IMR-90 (cell line): Measurements from ENCODE around the gene HRH3. TPM values are rescaled to one million over a fixed set of nuclear protein-coding genes. Genes with fewer than 3 reads are reported as not detected.

ENCODE experiments used
- ATAC-seq: fragments of 200-7000 bp; cut with Tn5 transposase; 2 replicates; pipeline ENCODE4 v1.9.1; 2020; ENCODE audit warnings: low read depth, mild to moderate bottlenecking, moderate library complexity
- BruUV-seq: library from RNA; stranded (reverse); fragments of 400-500 nt; replicated peaks from 2 replicates; lab custom pipeline; 2021; lab: Mats Ljungman, UMichigan
- CTCF ChIA-PET: fragments of 300-600 bp; formaldehyde crosslinking; extraction: SDS; loops from one replicate; lab custom pipeline; 2021; ENCODE audit warnings: antibody characterized with exemption; lab: Yijun Ruan, JAX
- POLR2A ChIA-PET: fragments of 300-600 bp; sonication (Branson Sonifier 250); formaldehyde crosslinking; loops from one replicate; lab custom pipeline; 2022; ENCODE audit warnings: antibody characterized with exemption; ENCODE audit not compliant: unreplicated experiment; lab: Charles Lee
- DNase-seq: peaks from one replicate; pipeline ENCODE4 v3.0.0; 2013
- H2AFZ ChIP-seq: replicated peaks from 2 replicates; pipeline ENCODE3; 2013; ENCODE audit warnings: low read length, mild to moderate bottlenecking; ENCODE audit not compliant: poor library complexity
- H2AK5ac ChIP-seq: 2 replicates; pipeline ENCODE4 v1.6.1; 2013; ENCODE audit warnings: low read depth, low read length, inconsistent platforms
- H2AK9ac ChIP-seq: replicated peaks from 2 replicates; pipeline ENCODE3; 2013; ENCODE audit warnings: mild to moderate bottlenecking, low read depth, low read length, moderate library complexity; ENCODE audit not compliant: poor library complexity
- H2BK120ac ChIP-seq: 2 replicates; pipeline ENCODE4 v1.6.1; 2013; ENCODE audit warnings: low read depth, low read length, inconsistent platforms
- H2BK15ac ChIP-seq: 3 replicates; pipeline ENCODE4 v1.6.1; 2013; ENCODE audit warnings: low read depth, low read length, inconsistent platforms
- H2BK20ac ChIP-seq: 2 replicates; pipeline ENCODE4 v1.6.1; 2013; ENCODE audit warnings: low read depth, mild to moderate bottlenecking, inconsistent platforms, low read length, moderate library complexity
- H2BK5ac ChIP-seq: 2 replicates; pipeline ENCODE4 v1.6.1; 2013; ENCODE audit warnings: mild to moderate bottlenecking, low read depth, low read length, inconsistent platforms; ENCODE audit not compliant: poor library complexity, severe bottlenecking
- H3K14ac ChIP-seq: replicated peaks from 2 replicates; pipeline ENCODE4 v1.6.1; 2013; ENCODE audit warnings: low read depth, low read length, inconsistent platforms
- H3K18ac ChIP-seq: 2 replicates; pipeline ENCODE4 v1.6.1; 2013; ENCODE audit warnings: low read depth, low read length, control low read depth
- H3K23ac ChIP-seq: 2 replicates; pipeline ENCODE4 v1.6.1; 2013; ENCODE audit warnings: low read depth, low read length, inconsistent platforms
- H3K27ac ChIP-seq: 2 replicates; pipeline ENCODE4 v1.5.1; 2013; ENCODE audit warnings: mild to moderate bottlenecking, control low read depth, low read length; ENCODE audit not compliant: insufficient read depth
- H3K27me3 ChIP-seq: 2 replicates; pipeline ENCODE4 v1.6.1; 2013; ENCODE audit warnings: low read length; ENCODE audit not compliant: control insufficient read depth, insufficient read depth
- H3K36me3 ChIP-seq: 2 replicates; pipeline ENCODE4 v1.6.1; 2013; ENCODE audit warnings: low read length, mixed read lengths; ENCODE audit not compliant: control insufficient read depth, insufficient read depth
- H3K4ac ChIP-seq: 2 replicates; pipeline ENCODE4 v1.6.1; 2013; ENCODE audit warnings: low read depth, low read length, inconsistent platforms
- H3K4me1 ChIP-seq: 2 replicates; pipeline ENCODE4 v1.6.1; 2013; ENCODE audit warnings: low read length, mixed read lengths; ENCODE audit not compliant: control insufficient read depth, insufficient read depth
- H3K4me2 ChIP-seq: 2 replicates; pipeline ENCODE4 v1.6.1; 2013; ENCODE audit warnings: low read depth, mild to moderate bottlenecking, control low read depth, low read length, moderate library complexity
- H3K4me3 ChIP-seq: 2 replicates; pipeline ENCODE4 v1.5.1; 2013; ENCODE audit warnings: low read depth, mild to moderate bottlenecking, control low read depth, low read length, moderate library complexity; ENCODE audit not compliant: insufficient read depth
- H3K56ac ChIP-seq: 2 replicates; pipeline ENCODE4 v1.6.1; 2013; ENCODE audit warnings: low read length, inconsistent platforms; ENCODE audit not compliant: insufficient read depth; ENCODE audit errors: extremely low read depth
- H3K79me1 ChIP-seq, 2 experiments: 2 replicates each; pipeline ENCODE4 v1.6.1; 2013; ENCODE audit warnings: low read length in 2 of 2, inconsistent platforms in 1 of 2, low read depth in 1 of 2
- H3K9ac ChIP-seq: 2 replicates; pipeline ENCODE4 v1.6.1; 2013; ENCODE audit warnings: low read depth, low read length, control low read depth
- H3K9me1 ChIP-seq: 2 replicates; pipeline ENCODE4 v1.6.1; 2013; ENCODE audit warnings: low read length, inconsistent platforms; ENCODE audit not compliant: insufficient read depth
- H3K9me3 ChIP-seq: 2 replicates; pipeline ENCODE4 v1.6.1; 2013; ENCODE audit warnings: low read length; ENCODE audit not compliant: control insufficient read depth, insufficient read depth
- H4K20me1 ChIP-seq: 2 replicates; pipeline ENCODE4 v1.6.1; 2013; ENCODE audit warnings: low read length, inconsistent platforms; ENCODE audit not compliant: insufficient read depth
- H4K5ac ChIP-seq: 2 replicates; pipeline ENCODE4 v1.6.1; 2013; ENCODE audit warnings: mild to moderate bottlenecking, low read depth, low read length, control low read depth
- H4K8ac ChIP-seq, 2 experiments: 2 replicates each; pipeline ENCODE4 v1.6.1; 2013; ENCODE audit warnings: low read depth in 2 of 2, low read length in 2 of 2, control low read depth in 1 of 2, inconsistent platforms in 1 of 2
- H4K91ac ChIP-seq: 2 replicates; pipeline ENCODE4 v1.6.1; 2013; ENCODE audit warnings: low read depth, low read length, inconsistent platforms; ENCODE audit not compliant: insufficient read depth
- BHLHE40 ChIP-seq: fragments of 150-350 bp; IDR thresholded peaks from 2 replicates; pipeline ENCODE4 v1.6.1; 2016; ENCODE audit warnings: mild to moderate bottlenecking, low read depth, low read length
- MAZ ChIP-seq: IDR thresholded peaks from 2 replicates; pipeline ENCODE4 v1.6.1; 2012; ENCODE audit warnings: low read depth, mild to moderate bottlenecking, low read length, improper control_type of control experiment, moderate library complexity, borderline replicate concordance
- RCOR1 ChIP-seq: IDR thresholded peaks from 2 replicates; pipeline ENCODE4 v1.6.1; 2012; ENCODE audit warnings: mild to moderate bottlenecking, low read length, improper control_type of control experiment; ENCODE audit not compliant: insufficient replicate concordance
- RFX5 ChIP-seq: IDR thresholded peaks from 2 replicates; pipeline ENCODE4 v1.8.0; 2012; ENCODE audit warnings: low read depth, mild to moderate bottlenecking, low read length, moderate library complexity
- WGBS, 2 experiments: methylation state at CpG; one replicate each; pipeline versions ENCODE4 v1.1.5 to v1.1.7; 2013; ENCODE audit warnings: missing lambda C conversion rate in 2 of 2; ENCODE audit not compliant: insufficient read length in 1 of 2; ENCODE audit errors: extremely low coverage in 2 of 2; 5-methylcytosine and 5-hydroxymethylcytosine counted together
- dilution Hi-C: fragments of 300-500 bp; cut with HindIII; formaldehyde crosslinking; loops from one replicate; pipeline ENCODE4 v1.14.3; 2018; ENCODE audit warnings: low sequenced_read_pairs; ENCODE audit not compliant: unreplicated experiment
- in situ Hi-C: fragments of 300-500 bp; cut with MboI; formaldehyde crosslinking; loops from 3 replicates; pipeline ENCODE4 v1.14.3; 2019; ENCODE audit warnings: low sequenced_read_pairs, inconsistent platforms, mixed read lengths
- intact Hi-C: fragments of 100-400 bp; cut with micrococcal nuclease; formaldehyde crosslinking; loops from 2 replicates; pipeline ENCODE4 v1.10.0; 2022
- polyA plus RNA-seq, 3 experiments: library from polyadenylated mRNA; depleted of rRNA; stranded (reverse); fragments of >200 nt; gene quantifications; 2 replicates each; pipeline ENCODE4 v1.2.3, GENCODE V29; 2012; ENCODE audit warnings: low replicate concordance in 1 of 3
- total RNA-seq: library from RNA; depleted of rRNA; stranded (reverse); fragments of >200 nt; gene quantifications from 2 replicates; pipeline ENCODE4 v1.2.3, GENCODE V29; 2012

Gene HRH3
- total and polyA plus RNA-seq, 2 of the 4 experiments (the other 2 are of a cell fraction), result not detected

- H3K14ac ChIP-seq, result no peak overlapping the region
- in situ Hi-C loops, result no loop called here
Observed at GRCh38 chr20:62198931-62199330, 21.1 kb downstream of the HRH3 start.

More at GRCh38 chr20:62198931-62199330, 21.1 kb downstream of the HRH3 start:
- no peak overlapping the region for H3K4me3 ChIP-seq
- H3K36me3 ChIP-seq, result peaks cover 51% of the 10 kb centered on the region
- H3K56ac ChIP-seq, result no peak overlapping the region
- no peak overlapping the region for H2BK5ac ChIP-seq
- H3K9ac ChIP-seq, result no peak overlapping the region
- H3K27ac ChIP-seq, result no peak overlapping the region
- H2AFZ ChIP-seq, result no peak overlapping the region
- ChIA-PET POLR2A (no interaction called here), CTCF (no interaction called here)
- H2BK120ac ChIP-seq, result no peak overlapping the region
- no peak overlapping the region for H2AK5ac ChIP-seq
- DNase-seq (no peak), ATAC-seq (no peak)
- no peaks in the 10 kb centered on the region for H3K9me3 ChIP-seq
- no peaks in the 10 kb centered on the region for H3K4me1 ChIP-seq
- H2AK9ac ChIP-seq, result no peak overlapping the region
- H4K20me1 ChIP-seq, result peaks cover 7% of the 10 kb centered on the region; the same call in 1 of the 2 replicates
- H4K8ac ChIP-seq, result no peak overlapping the region
- intact Hi-C loops, result no loop called here
- no peak overlapping the region for H4K91ac ChIP-seq
- H3K79me1 ChIP-seq, result peaks cover 4 to 15% of the 10 kb centered on the region in 2 experiments
- H4K5ac ChIP-seq, result no peak overlapping the region
- no peak overlapping the region for H2BK20ac ChIP-seq
- no peak overlapping the region for H3K23ac ChIP-seq
- no peak overlapping the region for H3K18ac ChIP-seq
- H3K9me1 ChIP-seq, result no peaks in the 10 kb centered on the region; the same call in 1 of the 2 replicates
- no peak overlapping the region for H3K4ac ChIP-seq
- BruUV-seq, result no TSS peak
- TF ChIP-seq MAZ (no peak), BHLHE40 (no peak), RCOR1 (no peak), RFX5 (no peak)
- H3K4me2 ChIP-seq, result no peak overlapping the region
- H3K27me3 ChIP-seq, result no peaks in the 10 kb centered on the region
- dilution Hi-C loops, result no loop called here
- WGBS, 2 experiments, result 100% methylated on average over 2 of the region's 18 CpGs; no CpG with 5 or more reads in 1 of the 2 experiments
- H2BK15ac ChIP-seq, result no peak overlapping the region
